ENCODE measurements around the gene KCNG2. TPM values are rescaled to one million over a fixed set of nuclear protein-coding genes. Genes with fewer than 3 reads are reported as not detected.
"Not testable (repeated sequence)": the region's sequence is repeated elsewhere in the genome, so short reads cannot be mapped to it uniquely, and the experiment has no call there.

Gene KCNG2
- total RNA-seq, 2 experiments from 2014 or later = not detected

DNA sequence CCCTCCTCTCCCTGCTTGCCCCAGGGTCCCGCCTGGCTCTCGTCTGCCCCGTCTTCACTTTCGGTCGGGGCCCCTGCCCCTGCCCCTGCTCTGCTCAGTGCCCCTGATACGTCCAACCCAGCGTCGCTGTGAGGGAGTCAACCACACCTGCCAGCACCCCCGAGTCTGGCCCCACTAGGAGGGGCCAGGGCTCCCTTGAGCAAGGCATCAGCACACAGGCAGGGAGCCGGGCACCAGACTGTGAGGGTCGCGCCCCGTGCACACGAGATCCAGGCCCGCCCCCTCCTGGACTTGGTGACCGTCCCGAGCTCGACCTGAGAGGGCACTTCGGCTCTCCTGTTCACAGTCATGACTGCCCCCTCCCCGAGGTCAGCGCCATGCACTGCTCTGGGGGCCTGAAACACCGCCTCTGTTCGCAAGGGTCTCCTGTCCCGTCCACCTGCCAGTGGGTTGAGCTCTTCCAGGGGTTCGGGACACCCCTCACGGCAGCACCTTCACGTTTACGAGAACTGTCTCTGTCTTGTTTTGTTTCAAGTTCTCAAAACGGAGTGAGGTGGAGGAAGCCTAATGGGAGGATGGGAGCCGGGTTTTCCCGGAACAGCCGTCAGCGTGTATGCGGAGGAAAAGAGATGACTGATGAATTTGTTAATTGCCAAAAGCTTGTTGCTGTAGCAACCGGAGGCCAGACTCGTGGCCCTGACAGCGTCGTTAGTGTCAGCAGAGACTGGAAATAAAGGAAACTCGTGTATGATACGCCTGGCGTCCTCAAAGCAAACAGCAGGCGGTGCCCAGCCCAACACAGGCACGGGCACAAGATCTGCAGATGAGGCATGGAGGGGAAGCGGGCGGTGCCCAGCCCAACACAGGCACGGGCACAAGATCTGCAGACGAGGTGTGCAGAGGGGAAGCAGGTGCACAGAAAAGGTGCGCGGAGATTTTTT, 48.2 kb upstream of the KCNG2 start:
- ChIA-PET POLR2A (no interaction called here), CTCF (ENCODE audit: unreplicated experiment) (no interaction called here)
- Histone ChIP-seq H3K79me2 (ENCODE audit: insufficient read depth, low read depth, low read length) (no peaks in the 10 kb centered on the region), H4K20me1 (ENCODE audit: insufficient read depth, low read length) (no peaks in the 10 kb centered on the region), H2AFZ (ENCODE audit: low read length) (no peak overlapping the region), H3K9me2 (ENCODE audit: insufficient read depth, low read length) (no peaks in the 10 kb centered on the region), H3K4me3 (ENCODE audit: low read depth, low read length, poor library complexity, severe bottlenecking) (no peak overlapping the region), H3K36me3 (ENCODE audit: insufficient read depth, low read length) (no peaks in the 10 kb centered on the region; the same call in 1 of the 2 replicates), H3K4me1 (ENCODE audit: insufficient read depth, low read length, poor library complexity, severe bottlenecking) (no peaks in the 10 kb centered on the region), H3K27ac (ENCODE audit: low read depth, low read length, poor library complexity, severe bottlenecking) (no peak overlapping the region), H3K4me2 (ENCODE audit: low read length) (no peak overlapping the region), H3K9me3 (ENCODE audit: low read length) (no peaks in the 10 kb centered on the region)
- intact Hi-C loops (cut with micrococcal nuclease; ENCODE audit: unreplicated experiment) = no loop called here
- TF ChIP-seq, protein P1, sequence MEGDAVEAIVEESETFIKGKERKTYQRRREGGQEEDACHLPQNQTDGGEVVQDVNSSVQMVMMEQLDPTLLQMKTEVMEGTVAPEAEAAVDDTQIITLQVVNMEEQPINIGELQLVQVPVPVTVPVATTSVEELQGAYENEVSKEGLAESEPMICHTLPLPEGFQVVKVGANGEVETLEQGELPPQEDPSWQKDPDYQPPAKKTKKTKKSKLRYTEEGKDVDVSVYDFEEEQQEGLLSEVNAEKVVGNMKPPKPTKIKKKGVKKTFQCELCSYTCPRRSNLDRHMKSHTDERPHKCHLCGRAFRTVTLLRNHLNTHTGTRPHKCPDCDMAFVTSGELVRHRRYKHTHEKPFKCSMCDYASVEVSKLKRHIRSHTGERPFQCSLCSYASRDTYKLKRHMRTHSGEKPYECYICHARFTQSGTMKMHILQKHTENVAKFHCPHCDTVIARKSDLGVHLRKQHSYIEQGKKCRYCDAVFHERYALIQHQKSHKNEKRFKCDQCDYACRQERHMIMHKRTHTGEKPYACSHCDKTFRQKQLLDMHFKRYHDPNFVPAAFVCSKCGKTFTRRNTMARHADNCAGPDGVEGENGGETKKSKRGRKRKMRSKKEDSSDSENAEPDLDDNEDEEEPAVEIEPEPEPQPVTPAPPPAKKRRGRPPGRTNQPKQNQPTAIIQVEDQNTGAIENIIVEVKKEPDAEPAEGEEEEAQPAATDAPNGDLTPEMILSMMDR (conservative IDR thresholded peaks at IDR 0.05; ENCODE audit: low read length) = no peak
- no peak for TF ChIP-seq EZH2phosphoT487 (IDR thresholded peaks at IDR 0.05; ENCODE audit: borderline replicate concordance, low read depth, low read length)
- no TSS peak for BruUV-seq (replicated peaks)
- no peak for DNase-seq (ENCODE audit: low spot score)

- CTCF ChIA-PET (ENCODE audit: unreplicated experiment) = no interaction called here
- Histone ChIP-seq H3K9me3 (ENCODE audit: low read length) (no peaks in the 10 kb centered on the region), H3K4me2 (ENCODE audit: low read length) (no peak overlapping the region), H3K36me3 (ENCODE audit: insufficient read depth, low read length) (no peaks in the 10 kb centered on the region; the same call in 1 of the 2 replicates), H3K4me1 (ENCODE audit: insufficient read depth, low read length, poor library complexity, severe bottlenecking) (no peaks in the 10 kb centered on the region), H3K4me3 (ENCODE audit: low read depth, low read length, poor library complexity, severe bottlenecking) (no peak overlapping the region), H3K27ac (ENCODE audit: low read depth, low read length, poor library complexity, severe bottlenecking) (no peak overlapping the region), H3K9me2 (ENCODE audit: insufficient read depth, low read length) (no peaks in the 10 kb centered on the region), H3K79me2 (ENCODE audit: insufficient read depth, low read depth, low read length) (no peaks in the 10 kb centered on the region), H4K20me1 (ENCODE audit: insufficient read depth, low read length) (no peaks in the 10 kb centered on the region), H2AFZ (ENCODE audit: low read length) (no peak overlapping the region)
- TF ChIP-seq, protein P1 (conservative IDR thresholded peaks at IDR 0.05; ENCODE audit: low read length) = no peak
- TF ChIP-seq EZH2phosphoT487 (IDR thresholded peaks at IDR 0.05; ENCODE audit: borderline replicate concordance, low read depth, low read length) = no peak
- POLR2A ChIA-PET = interaction anchor here (0.6 kb wide), 1 partner anchor 437 kb away, joined by 3 read pairs; no protein-coding TSS in a partner anchor
- DNase-seq (ENCODE audit: low spot score) = no peak
- no TSS peak for BruUV-seq (replicated peaks)
- intact Hi-C loops (cut with micrococcal nuclease; ENCODE audit: unreplicated experiment) = no loop called here
These were observed 46.7 kb upstream of the KCNG2 start for GRCh38 chr18:79750980-79751571.

DNA sequence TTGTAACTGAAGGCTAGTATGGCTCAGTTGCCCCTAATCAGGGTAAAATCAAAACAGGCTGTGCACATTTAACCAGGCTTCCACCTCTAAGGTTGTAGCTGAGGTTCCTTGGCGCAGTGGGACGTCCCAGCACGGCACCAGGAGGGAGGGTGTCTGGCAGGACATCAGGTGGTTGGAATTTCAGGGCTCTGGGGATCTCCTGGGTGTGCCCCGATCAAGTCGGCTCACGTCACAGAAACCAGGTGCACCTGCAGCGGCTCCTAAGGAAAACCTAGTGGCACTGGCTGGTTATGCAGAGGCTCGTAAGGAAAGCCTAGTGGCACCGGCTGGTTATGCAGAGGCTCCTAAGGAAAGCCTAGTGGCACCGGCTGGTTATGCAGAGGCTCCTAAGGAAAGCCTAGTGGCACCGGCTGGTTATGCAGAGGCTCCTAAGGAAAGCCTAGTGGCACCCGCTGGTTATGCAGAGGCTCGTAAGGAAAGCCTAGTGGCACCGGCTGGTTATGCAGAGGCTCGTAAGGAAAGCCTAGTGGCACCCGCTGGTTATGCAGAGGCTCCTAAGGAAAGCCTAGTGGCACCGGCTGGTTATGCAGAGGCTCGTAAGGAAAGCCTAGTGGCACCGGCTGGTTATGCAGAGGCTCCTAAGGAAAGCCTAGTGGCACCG, 45.7 kb upstream of the KCNG2 start:
- H3K4me1 ChIP-seq (ENCODE audit: insufficient read depth, low read length, poor library complexity, severe bottlenecking); H3K36me3 ChIP-seq (ENCODE audit: insufficient read depth, low read length); H3K27ac ChIP-seq (ENCODE audit: low read depth, low read length, poor library complexity, severe bottlenecking); H2AFZ ChIP-seq (ENCODE audit: low read length); H4K20me1 ChIP-seq (ENCODE audit: insufficient read depth, low read length); BruUV-seq (replicated peaks); H3K9me3 ChIP-seq (ENCODE audit: low read length); DNase-seq (ENCODE audit: low spot score); CTCF ChIA-PET (ENCODE audit: unreplicated experiment); H3K9me2 ChIP-seq (ENCODE audit: insufficient read depth, low read length); H3K79me2 ChIP-seq (ENCODE audit: insufficient read depth, low read depth, low read length); H3K4me3 ChIP-seq (ENCODE audit: low read depth, low read length, poor library complexity, severe bottlenecking); intact Hi-C loops (cut with micrococcal nuclease; ENCODE audit: unreplicated experiment); H3K4me2 ChIP-seq (ENCODE audit: low read length): not testable (repeated sequence)
- POLR2A ChIA-PET = interaction anchor here (0.6 kb wide), 1 partner anchor 438 kb away, joined by 3 read pairs; no protein-coding TSS in a partner anchor

GRCh38 chr18:79752946-79753345, 44.8 kb upstream of the KCNG2 start:
- POLR2A ChIA-PET; intact Hi-C loops (cut with micrococcal nuclease; ENCODE audit: unreplicated experiment); H3K27ac ChIP-seq (ENCODE audit: low read depth, low read length, poor library complexity, severe bottlenecking); H3K36me3 ChIP-seq (ENCODE audit: insufficient read depth, low read length); CTCF ChIA-PET (ENCODE audit: unreplicated experiment); H3K4me2 ChIP-seq (ENCODE audit: low read length); H4K20me1 ChIP-seq (ENCODE audit: insufficient read depth, low read length); H3K4me1 ChIP-seq (ENCODE audit: insufficient read depth, low read length, poor library complexity, severe bottlenecking); H3K4me3 ChIP-seq (ENCODE audit: low read depth, low read length, poor library complexity, severe bottlenecking); DNase-seq (ENCODE audit: low spot score); BruUV-seq (replicated peaks); H3K9me3 ChIP-seq (ENCODE audit: low read length); H2AFZ ChIP-seq (ENCODE audit: low read length); H3K9me2 ChIP-seq (ENCODE audit: insufficient read depth, low read length); H3K79me2 ChIP-seq (ENCODE audit: insufficient read depth, low read depth, low read length): not testable (repeated sequence)

Measured in OCI-LY7 (cell line).